DND-41 (cell line): ENCODE results near the gene USP34.
"Not testable (repeated sequence)": the region's sequence is repeated elsewhere in the genome, so short reads cannot be mapped to it uniquely, and the experiment has no call there.

ENCODE experiments used
- CTCF ChIP-seq: IDR thresholded peaks from 2 replicates; pipeline ENCODE4 v1.5.1; 2012; ENCODE audit warnings: borderline replicate concordance, low read length, moderate library complexity, mild to moderate bottlenecking; ENCODE audit not compliant: poor library complexity, severe bottlenecking; ENCODE audit errors: extremely low read depth
- EZH2 ChIP-seq: IDR thresholded peaks from 3 replicates; pipeline ENCODE4 v1.6.1; 2012; ENCODE audit warnings: borderline replicate concordance, low read depth, mild to moderate bottlenecking, moderate library complexity, low read length, inconsistent platforms; ENCODE audit not compliant: severe bottlenecking

- not testable (repeated sequence) for TF ChIP-seq CTCF, EZH2
These were observed 305.8 kb downstream of the USP34 start for GRCh38 chr2:61165082-61165481.
